Tibial nerve (tissue), 4 donors: ENCODE measurements around the gene PCSK6. TPM values are rescaled to one million over a fixed set of nuclear protein-coding genes. Genes with fewer than 3 reads are reported as not detected.

Source experiments
- DNase-seq, 2 donors: peaks; one replicate each; pipeline ENCODE4 v3.0.0-alpha.2; 2019; ENCODE audit warnings: low spot score in 2 of 2
- H3K27ac ChIP-seq, 4 donors: fragments of 200-600 bp; sonication (generic) in 3 of 4; one replicate each; pipeline ENCODE4 v1.5.1; 2017 to 2019; ENCODE audit warnings: mild to moderate bottlenecking in 1 of 4
- H3K27me3 ChIP-seq, 2 donors: fragments of 200-600 bp; sonication (generic) in 1 of 2; one replicate each; pipeline versions ENCODE4 v1.5.1 to v1.6.0; 2017 to 2019
- H3K36me3 ChIP-seq, 3 donors: fragments of 200-600 bp; sonication (generic); one replicate each; pipeline ENCODE4 v1.5.1; 2018 to 2019
- H3K4me1 ChIP-seq, 4 donors: fragments of 200-600 bp; sonication (generic) in 3 of 4; one replicate each; pipeline ENCODE4 v1.5.1; 2017 to 2019
- H3K4me3 ChIP-seq, 4 donors: fragments of 200-600 bp; sonication (generic) in 3 of 4; one replicate each; pipeline ENCODE4 v1.5.1; 2017 to 2019; ENCODE audit warnings: mild to moderate bottlenecking in 1 of 4, moderate library complexity in 1 of 4
- H3K9me3 ChIP-seq, 4 donors: fragments of 200-600 bp; sonication (generic) in 3 of 4; one replicate each; pipeline ENCODE4 v1.5.1; 2017 to 2019
- CTCF ChIP-seq, 5 experiments: fragments of 200-600 bp in 3 of 5; fragments of 450-650 bp in 2 of 5; sonication (generic) in 3 of 5; IDR thresholded peaks; one replicate each; pipeline ENCODE4 v1.5.1; 2016 to 2019; ENCODE audit warnings: antibody characterized with exemption in 5 of 5, mild to moderate bottlenecking in 3 of 5, moderate library complexity in 2 of 5
- EP300 ChIP-seq, 2 donors: sonication (generic); formaldehyde crosslinking; IDR thresholded peaks; one replicate each; pipeline ENCODE4 v1.6.1; 2017; ENCODE audit warnings: antibody characterized with exemption in 2 of 2, mild to moderate bottlenecking in 1 of 2
- POLR2A ChIP-seq, 2 donors: fragments of 450-650 bp; IDR thresholded peaks; one replicate each; pipeline ENCODE4 v1.6.1; 2017; ENCODE audit warnings: antibody characterized with exemption in 2 of 2, mild to moderate bottlenecking in 2 of 2, moderate library complexity in 2 of 2
- whole genome bisulfite sequencing, 2 donors: methylation state at CpG; one replicate each; pipeline ENCODE4 v1.1.5; 2018; 5-methylcytosine and 5-hydroxymethylcytosine counted together
- total RNA-seq, 4 donors: library from RNA; depleted of rRNA; stranded (reverse); fragments of >200 nt; gene quantifications; one replicate each; pipeline ENCODE4 v1.1.0, GENCODE V29; 2016

Gene PCSK6
- total RNA-seq, 4 donors from 2014 or later, result 8.5 to 27.0 (median 13.2) TPM

DNA sequence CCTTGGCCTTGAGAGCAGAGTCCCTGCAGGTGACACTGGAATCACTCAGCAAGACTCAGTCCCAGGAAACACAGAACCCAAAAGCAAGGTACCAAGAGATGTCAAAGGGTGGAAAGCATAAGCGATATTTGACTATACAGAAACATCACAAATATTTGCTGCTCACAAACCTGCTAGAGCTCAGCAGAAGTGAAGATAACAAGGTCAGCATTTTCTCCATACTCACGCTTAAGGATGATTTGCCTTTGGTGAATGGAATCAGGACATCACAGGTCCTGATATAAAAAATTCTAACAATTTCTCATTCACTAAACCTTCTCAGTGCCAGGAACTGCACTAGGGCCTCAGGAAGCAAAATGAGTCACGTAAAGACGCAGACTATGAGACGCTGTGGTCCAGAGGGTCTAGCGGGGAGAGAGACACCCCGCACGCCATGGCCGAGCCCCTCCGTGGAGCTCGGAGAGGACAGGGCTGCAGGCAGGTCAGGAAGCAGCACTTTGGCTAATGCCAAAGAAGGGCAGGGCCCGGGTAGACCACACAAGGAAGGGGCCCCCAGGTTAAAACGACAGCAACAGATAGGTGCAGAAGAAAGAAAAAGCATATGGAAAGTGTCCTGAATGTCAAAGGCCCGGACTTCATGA, 10.7 kb downstream of the PCSK6 start:
- no peak overlapping the region for H3K27ac ChIP-seq
- TF ChIP-seq POLR2A (IDR thresholded peaks at IDR 0.05) (no peak), EP300 (IDR thresholded peaks at IDR 0.05) (no peak)
- no peaks in the 10 kb centered on the region for H3K36me3 ChIP-seq
- no peak overlapping the region for H3K4me3 ChIP-seq
- no peaks in the 10 kb centered on the region for H3K4me1 ChIP-seq
- H3K27me3 ChIP-seq, result no peaks in the 10 kb centered on the region
- no peaks in the 10 kb centered on the region for H3K9me3 ChIP-seq
- WGBS, 2 donors, result 83 to 87% methylated on average over 14 of the region's 14 CpGs
- no peak for DNase-seq

- no peaks in the 10 kb centered on the region for H3K36me3 ChIP-seq
- no peak overlapping the region for H3K4me3 ChIP-seq
- TF ChIP-seq POLR2A (IDR thresholded peaks at IDR 0.05) (no peak), CTCF (IDR thresholded peaks at IDR 0.05) (no peak), EP300 (IDR thresholded peaks at IDR 0.05) (no peak)
- no peak for DNase-seq
- no peaks in the 10 kb centered on the region for H3K4me1 ChIP-seq
- no peaks in the 10 kb centered on the region for H3K27me3 ChIP-seq
- 71 to 80% methylated on average over 5 of the region's 5 CpGs for WGBS, 2 donors
- H3K9me3 ChIP-seq, result no peaks in the 10 kb centered on the region
- no peak overlapping the region for H3K27ac ChIP-seq
These were observed 11.6 kb downstream of the PCSK6 start for GRCh38 chr15:101477851-101478362.

GRCh38 chr15:101476756-101477155, 12.8 kb downstream of the PCSK6 start:
- no peaks in the 10 kb centered on the region for H3K27me3 ChIP-seq
- H3K27ac ChIP-seq, result no peak overlapping the region
- 84 to 85% methylated on average over 10 of the region's 10 CpGs for WGBS, 2 donors
- TF ChIP-seq POLR2A (IDR thresholded peaks at IDR 0.05), result no peak
- no peaks in the 10 kb centered on the region for H3K4me1 ChIP-seq
- H3K4me3 ChIP-seq, result no peak overlapping the region
- no peak for DNase-seq
- H3K36me3 ChIP-seq, result no peaks in the 10 kb centered on the region
- H3K9me3 ChIP-seq, result no peaks in the 10 kb centered on the region

DNA sequence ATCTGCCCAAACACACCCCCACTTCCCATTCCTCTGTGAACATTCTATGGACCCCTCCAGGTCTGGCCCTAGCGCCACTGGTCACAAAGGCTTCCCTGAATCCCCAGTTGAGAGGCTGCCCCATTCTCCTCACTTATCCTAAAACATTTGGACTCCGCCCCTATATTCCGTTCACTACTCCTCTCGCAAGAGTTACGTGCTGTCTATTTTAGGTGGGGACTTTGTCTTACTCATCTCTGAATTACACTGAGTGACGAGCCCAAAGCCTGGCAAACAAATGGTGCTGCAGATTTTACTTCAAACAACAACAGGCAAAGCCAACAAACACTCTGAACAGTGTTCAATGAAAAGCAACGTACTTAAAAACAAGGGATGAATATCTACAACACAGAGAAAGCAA, 14.5 kb downstream of the PCSK6 start:
- H3K4me1 ChIP-seq, result no peaks in the 10 kb centered on the region
- 77 to 81% methylated on average over 7 of the region's 7 CpGs for WGBS, 2 donors
- no peak for TF ChIP-seq CTCF (IDR thresholded peaks at IDR 0.05)
- no peak for TF ChIP-seq EP300 (IDR thresholded peaks at IDR 0.05)
- TF ChIP-seq POLR2A (IDR thresholded peaks at IDR 0.05), result no peak

GRCh38 chr15:101474233-101474632, 15.3 kb downstream of the PCSK6 start:
- H3K4me3 ChIP-seq, result no peak overlapping the region
- no peak overlapping the region for H3K27ac ChIP-seq
- no peak for TF ChIP-seq CTCF (IDR thresholded peaks at IDR 0.05)
- TF ChIP-seq POLR2A (IDR thresholded peaks at IDR 0.05), result no peak
- TF ChIP-seq EP300 (IDR thresholded peaks at IDR 0.05), result no peak
- no peaks in the 10 kb centered on the region for H3K9me3 ChIP-seq
- no peaks in the 10 kb centered on the region for H3K27me3 ChIP-seq
- DNase-seq, result no peak
- no peaks in the 10 kb centered on the region for H3K36me3 ChIP-seq
- no peaks in the 10 kb centered on the region for H3K4me1 ChIP-seq
- 84 to 87% methylated on average over 10 of the region's 10 CpGs for WGBS, 2 donors

More for the DNA sequence above, 14.5 kb downstream of the PCSK6 start:
- no peak for DNase-seq
- no peaks in the 10 kb centered on the region for H3K36me3 ChIP-seq
- no peak overlapping the region for H3K27ac ChIP-seq
- no peaks in the 10 kb centered on the region for H3K9me3 ChIP-seq
- H3K27me3 ChIP-seq, result no peaks in the 10 kb centered on the region
- no peak overlapping the region for H3K4me3 ChIP-seq

DNA sequence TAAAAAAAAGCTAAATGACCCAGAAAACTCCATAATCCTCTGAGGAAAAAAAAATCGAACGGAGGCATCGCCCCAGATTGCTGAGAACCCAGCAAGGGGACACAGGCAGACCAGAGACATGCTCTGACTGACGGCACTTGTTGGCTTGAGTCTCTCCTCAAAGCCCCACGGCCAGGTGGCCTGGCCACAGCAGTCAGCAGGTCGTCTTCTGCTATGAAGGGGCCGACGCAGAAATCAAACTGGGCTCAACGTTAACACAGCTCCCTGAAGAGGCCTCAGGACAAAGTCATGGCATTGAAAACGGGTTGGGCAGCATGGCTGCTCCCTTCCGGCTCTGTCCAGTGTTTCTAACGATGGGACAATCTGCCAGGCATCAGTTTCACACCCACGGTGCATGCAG, 17.5 kb downstream of the PCSK6 start:
- Histone ChIP-seq H3K36me3 (no peaks in the 10 kb centered on the region), H3K27me3 (no peaks in the 10 kb centered on the region), H3K4me3 (no peak overlapping the region), H3K27ac (no peak overlapping the region), H3K9me3 (no peaks in the 10 kb centered on the region), H3K4me1 (no peaks in the 10 kb centered on the region)
- no peak for TF ChIP-seq POLR2A (IDR thresholded peaks at IDR 0.05)
- TF ChIP-seq EP300 (IDR thresholded peaks at IDR 0.05), result no peak
- no peak for TF ChIP-seq CTCF (IDR thresholded peaks at IDR 0.05)
- WGBS, 2 donors, result 70 to 78% methylated on average over 9 to 13 of the region's 13 CpGs
- DNase-seq, result no peak
